Measurements from ENCODE around the gene TRANK1.
"Not testable (repeated sequence)": the region's sequence is repeated elsewhere in the genome, so short reads cannot be mapped to it uniquely, and the experiment has no call there.

The TRANK1 gene

DNA sequence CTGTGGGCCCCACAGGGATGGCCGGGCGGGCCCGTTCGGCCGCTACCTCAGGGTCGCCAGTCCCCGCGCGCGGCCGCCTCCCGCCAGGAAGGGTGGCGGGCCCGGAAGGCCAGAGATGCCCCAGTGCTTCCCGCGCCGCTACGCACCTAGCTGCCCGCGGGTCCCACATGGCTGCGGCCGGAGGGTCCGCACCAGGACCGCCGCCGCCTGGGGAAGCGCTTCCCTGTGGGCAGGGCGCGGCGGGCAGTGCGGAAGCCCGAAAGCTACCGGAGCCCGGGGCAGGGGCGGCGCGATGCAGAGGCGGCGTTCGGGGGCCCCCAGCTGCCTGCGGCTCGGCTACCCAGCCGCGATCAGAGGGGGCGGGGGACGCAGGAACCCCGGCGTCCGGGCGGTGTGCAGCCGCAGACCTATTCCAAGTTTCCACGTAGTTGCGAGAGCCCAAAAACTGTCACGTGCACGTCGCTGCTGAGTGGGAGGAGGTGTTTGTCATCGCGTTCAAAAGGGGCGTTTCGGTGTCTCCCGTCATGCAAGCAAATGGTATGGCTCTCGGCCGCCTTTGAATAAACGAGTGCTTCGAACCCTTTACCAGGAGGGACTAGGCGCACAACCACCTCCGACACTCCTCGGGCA is at the start of gene TRANK1:
Gene TRANK1, minus strand, starts transcription at position 414 of the 630 bp plus-strand sequence. Its CDS starts 245 bp downstream, at position 169.
- peak; percentile 6 for DNase-seq
- in situ Hi-C loops (cut with HindIII; ENCODE audit: low pct_ligation_motif_present, low pct_unique_long_range_greater_than_20kb, low sequenced_read_pairs) = no loop called here

- DNase-seq = peak; percentile 100
- in situ Hi-C loops (cut with HindIII; ENCODE audit: low pct_ligation_motif_present, low pct_unique_long_range_greater_than_20kb, low sequenced_read_pairs) = no loop called here
These were observed 48.8 kb upstream of the TRANK1 start, which contains the start of gene MLH1 for GRCh38 chr3:36993326-36994283. Gene MLH1, plus strand, starts transcription at chr3:36993518. Its CDS starts 30 bp downstream, at chr3:36993548.

- DNase-seq = no peak
These were observed 48.0 kb upstream of the TRANK1 start, which contains the start of gene EPM2AIP1 for GRCh38 chr3:36992806-36993325. Gene EPM2AIP1, minus strand, starts transcription at chr3:36993131. Its CDS starts 54 bp downstream, at chr3:36993077.

GRCh38 chr3:36991923-36992805 is 47.3 kb upstream of the TRANK1 start:
- DNase-seq = peak; percentile 42
- in situ Hi-C loops (cut with HindIII; ENCODE audit: low pct_ligation_motif_present, low pct_unique_long_range_greater_than_20kb, low sequenced_read_pairs) = no loop called here

More at GRCh38 chr3:36992806-36993325, 48.0 kb upstream of the TRANK1 start, which contains the start of gene EPM2AIP1:
- in situ Hi-C loops (cut with HindIII; ENCODE audit: low pct_ligation_motif_present, low pct_unique_long_range_greater_than_20kb, low sequenced_read_pairs) = no loop called here

- no peak for DNase-seq
- in situ Hi-C loops (cut with HindIII; ENCODE audit: low pct_ligation_motif_present, low pct_unique_long_range_greater_than_20kb, low sequenced_read_pairs) = no loop called here
These were observed 46.3 kb upstream of the TRANK1 start for GRCh38 chr3:36991147-36991546.

DNA sequence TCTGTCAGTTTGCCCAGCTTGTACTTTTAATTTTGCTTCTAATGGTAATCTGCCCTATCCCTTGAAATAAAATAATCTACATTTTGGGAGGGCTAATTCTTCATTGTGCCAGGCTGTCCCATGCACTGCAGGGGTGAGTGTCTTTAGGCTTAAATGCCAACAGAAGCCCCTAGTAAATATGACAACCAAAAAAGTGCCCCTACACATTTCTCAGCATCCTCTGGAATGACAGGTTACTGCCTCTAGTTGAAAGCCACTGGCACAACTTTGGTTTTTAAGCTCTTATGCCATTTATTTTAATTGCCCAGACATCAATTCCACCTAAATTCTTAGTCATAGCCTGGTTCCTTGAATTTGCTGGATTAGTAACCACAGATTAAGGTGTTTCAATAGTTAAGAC is 44.7 kb upstream of the TRANK1 start:
- DNase-seq = no peak
- in situ Hi-C loops (cut with HindIII; ENCODE audit: low pct_ligation_motif_present, low pct_unique_long_range_greater_than_20kb, low sequenced_read_pairs) = no loop called here

GRCh38 chr3:36989005-36989404 is 44.2 kb upstream of the TRANK1 start:
- in situ Hi-C loops (cut with HindIII; ENCODE audit: low pct_ligation_motif_present, low pct_unique_long_range_greater_than_20kb, low sequenced_read_pairs) = no loop called here
- DNase-seq = no peak

- DNase-seq = no peak
- in situ Hi-C loops (cut with HindIII; ENCODE audit: low pct_ligation_motif_present, low pct_unique_long_range_greater_than_20kb, low sequenced_read_pairs) = no loop called here
These were observed 43.5 kb upstream of the TRANK1 start for GRCh38 chr3:36988356-36988755.

DNA sequence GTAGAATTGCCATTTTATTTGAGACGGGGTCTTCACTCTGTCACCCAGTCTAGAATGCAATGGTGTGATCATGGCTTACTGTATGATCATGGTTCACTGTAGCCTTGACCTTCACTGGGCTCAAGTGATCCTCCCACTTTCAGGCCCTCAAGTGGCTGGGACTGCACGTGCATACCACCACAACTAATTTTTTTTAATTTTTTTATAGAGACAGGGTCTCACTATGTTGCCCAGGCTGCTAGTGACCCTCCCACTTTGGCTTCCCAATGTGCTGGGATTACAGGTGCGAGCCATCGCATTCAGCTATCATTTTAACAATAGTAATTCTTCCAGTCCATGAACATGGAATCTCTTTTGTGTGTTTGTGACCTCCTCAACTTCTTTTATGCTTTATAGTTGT is 36.2 kb upstream of the TRANK1 start:
- no peak for DNase-seq
- in situ Hi-C loops (cut with HindIII; ENCODE audit: low pct_ligation_motif_present, low pct_unique_long_range_greater_than_20kb, low sequenced_read_pairs) = no loop called here

DNA sequence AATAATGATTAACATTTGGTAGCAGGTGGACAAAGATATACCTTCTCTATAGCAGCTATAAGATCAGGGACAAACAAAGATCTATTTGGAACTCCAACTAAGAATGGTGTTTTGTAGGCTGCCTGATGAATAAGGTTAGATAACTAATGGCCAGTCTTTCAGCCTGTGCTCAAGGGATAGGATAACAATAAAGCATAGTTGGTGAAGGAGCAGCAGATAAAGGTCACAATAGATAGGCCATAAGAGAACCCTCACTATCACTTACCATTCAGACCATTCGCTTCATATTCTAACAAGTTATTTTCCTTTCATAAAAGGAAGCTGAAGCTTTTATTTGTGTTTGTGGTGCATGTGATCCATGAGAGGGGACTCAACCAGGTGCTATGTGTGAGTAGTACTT is 28.3 kb upstream of the TRANK1 start:
- no peak for DNase-seq
- in situ Hi-C loops (cut with HindIII; ENCODE audit: low pct_ligation_motif_present, low pct_unique_long_range_greater_than_20kb, low sequenced_read_pairs) = no loop called here

GRCh38 chr3:36972163-36972562 is 27.3 kb upstream of the TRANK1 start:
- no peak for DNase-seq
- in situ Hi-C loops (cut with HindIII; ENCODE audit: low pct_ligation_motif_present, low pct_unique_long_range_greater_than_20kb, low sequenced_read_pairs) = no loop called here

- in situ Hi-C loops (cut with HindIII; ENCODE audit: low pct_ligation_motif_present, low pct_unique_long_range_greater_than_20kb, low sequenced_read_pairs) = no loop called here
- peak; percentile 54 for DNase-seq
These were observed 24.9 kb upstream of the TRANK1 start for GRCh38 chr3:36969540-36970432.

DNA sequence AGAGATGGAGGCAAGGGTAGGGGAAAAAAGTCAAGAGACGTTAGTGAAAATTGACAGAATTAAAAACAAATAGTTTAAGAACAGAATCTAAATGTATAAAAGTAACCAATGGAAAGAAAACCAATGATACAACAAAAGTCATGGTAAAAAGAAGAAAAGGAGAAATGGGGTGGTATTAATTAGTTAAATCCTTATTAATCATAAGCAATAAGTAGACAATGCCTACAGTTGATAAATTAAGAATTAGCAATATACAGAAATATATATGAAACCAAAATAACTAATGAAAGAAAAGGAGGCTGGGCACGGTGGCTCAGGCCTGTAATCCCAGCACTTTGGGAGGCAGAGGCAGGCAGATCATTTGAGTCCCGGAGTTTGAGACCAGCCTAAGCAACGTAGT is 24.2 kb upstream of the TRANK1 start:
- DNase-seq = no peak
- in situ Hi-C loops (cut with HindIII; ENCODE audit: low pct_ligation_motif_present, low pct_unique_long_range_greater_than_20kb, low sequenced_read_pairs) = no loop called here

DNA sequence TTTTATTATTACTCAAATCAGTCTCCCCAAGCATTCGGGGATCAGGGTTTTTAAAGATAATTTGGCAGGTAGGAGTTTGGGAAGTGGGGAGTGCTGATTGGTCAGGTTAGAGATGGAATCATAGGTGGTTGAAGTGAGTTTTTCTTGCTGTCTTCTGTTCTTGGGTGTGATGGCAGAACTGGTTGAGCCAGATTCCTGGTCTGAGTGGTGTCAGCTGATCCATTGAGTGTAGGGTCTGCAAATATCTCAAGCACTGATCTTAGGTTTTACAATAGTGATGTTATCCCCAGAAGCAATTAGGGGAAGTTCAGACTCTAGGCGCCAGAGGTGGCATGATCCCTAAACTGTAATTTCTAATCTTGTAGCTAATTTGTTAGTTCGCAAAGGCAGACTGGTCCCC is 20.6 kb upstream of the TRANK1 start:
- DNase-seq = no peak
- in situ Hi-C loops (cut with HindIII; ENCODE audit: low pct_ligation_motif_present, low pct_unique_long_range_greater_than_20kb, low sequenced_read_pairs) = no loop called here

DNA sequence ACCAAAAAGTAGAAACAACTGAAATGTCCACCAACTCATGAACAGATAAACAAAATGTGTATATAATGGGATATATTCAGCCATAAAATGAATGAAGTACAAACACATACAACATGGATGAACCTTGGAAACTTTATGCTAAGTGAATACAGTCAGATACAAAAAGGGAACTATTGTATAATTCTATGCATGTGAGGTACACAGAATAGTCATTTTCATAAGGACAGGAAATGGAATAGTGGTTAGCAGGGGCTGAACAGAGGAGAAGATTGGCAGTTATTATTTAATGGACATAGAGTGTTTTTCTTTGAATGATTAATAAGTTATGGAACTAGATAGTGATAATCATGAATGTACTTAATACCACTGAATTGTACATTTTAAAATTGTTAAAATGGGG is 20.0 kb upstream of the TRANK1 start:
- DNase-seq = no peak
- in situ Hi-C loops (cut with HindIII; ENCODE audit: low pct_ligation_motif_present, low pct_unique_long_range_greater_than_20kb, low sequenced_read_pairs) = no loop called here

DNA sequence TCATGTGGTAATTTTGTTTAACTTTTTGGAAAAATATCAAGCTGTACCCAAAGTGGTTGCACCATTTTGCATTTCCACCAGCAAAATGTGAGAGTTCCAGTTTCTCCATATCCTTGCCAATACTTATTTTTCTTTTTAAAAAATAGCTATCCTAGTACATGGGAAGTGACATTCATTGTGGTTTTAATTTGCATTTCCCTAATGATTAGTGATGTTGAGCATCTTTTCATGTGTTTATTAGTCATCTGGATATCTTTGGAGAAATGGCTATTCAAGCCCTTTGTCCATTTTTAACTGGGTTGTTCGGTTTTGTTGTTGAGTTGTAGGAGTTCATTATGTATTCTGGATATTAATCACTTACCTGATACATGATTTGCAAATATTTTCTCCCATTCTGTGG is 19.5 kb upstream of the TRANK1 start:
- in situ Hi-C loops (cut with HindIII; ENCODE audit: low pct_ligation_motif_present, low pct_unique_long_range_greater_than_20kb, low sequenced_read_pairs) = no loop called here
- no peak for DNase-seq

- in situ Hi-C loops (cut with HindIII; ENCODE audit: low pct_ligation_motif_present, low pct_unique_long_range_greater_than_20kb, low sequenced_read_pairs); DNase-seq: not testable (repeated sequence)
These were observed 18.2 kb upstream of the TRANK1 start for GRCh38 chr3:36963008-36963407.
